Left ventricle myocardium inferior (tissue), 1 donor: ENCODE data around the gene PPP1R13B. TPM values are rescaled to one million over a fixed set of nuclear protein-coding genes. Genes with fewer than 3 reads are reported as not detected.
A peak's percentile ranks its signal among the peaks of the same experiment; 100 is the strongest.

ENCODE experiments used
- DNase-seq: peaks from one replicate; pipeline ENCODE4 v3.0.0-alpha.2; 2020
- H3K27ac ChIP-seq: fragments of 200-600 bp; replicated peaks from 2 replicates; pipeline ENCODE4 v1.8.0; 2021
- H3K27me3 ChIP-seq: fragments of 200-600 bp; 2 replicates; pipeline ENCODE4 v1.8.0; 2021; ENCODE audit warnings: low read depth
- H3K36me3 ChIP-seq: fragments of 200-600 bp; 2 replicates; pipeline ENCODE4 v1.8.0; 2021
- H3K4me1 ChIP-seq: fragments of 200-600 bp; 2 replicates; pipeline ENCODE4 v1.8.0; 2021
- H3K4me3 ChIP-seq: fragments of 200-600 bp; 2 replicates; pipeline ENCODE4 v1.8.0; 2021; ENCODE audit warnings: mild to moderate bottlenecking, moderate library complexity
- H3K9me3 ChIP-seq: fragments of 200-600 bp; replicated peaks from 2 replicates; pipeline ENCODE4 v1.8.0; 2021
- CTCF ChIP-seq: fragments of 200-600 bp; IDR thresholded peaks from 2 replicates; pipeline ENCODE4 v1.8.0; 2021; ENCODE audit warnings: antibody characterized with exemption, mild to moderate bottlenecking, borderline replicate concordance
- intact Hi-C: fragments of 100-400 bp; cut with micrococcal nuclease; formaldehyde crosslinking; loops from one replicate; pipeline ENCODE4 v1.11.0; 2022
- total RNA-seq: library from RNA; stranded (reverse); fragmentation: NEBNext Ultra II Directional; extraction: Animal tissue kit (Norgen Biotek cat#: 25700); gene quantifications from one replicate; pipeline ENCODE4 v1.2.1, GENCODE V29; 2021
- donor health status: DM: no; HTN: yes; CAD: no; lungs with severe emphysema.

The PPP1R13B gene
- total RNA-seq, 1 donor from 2014 or later, result 104 TPM

DNA sequence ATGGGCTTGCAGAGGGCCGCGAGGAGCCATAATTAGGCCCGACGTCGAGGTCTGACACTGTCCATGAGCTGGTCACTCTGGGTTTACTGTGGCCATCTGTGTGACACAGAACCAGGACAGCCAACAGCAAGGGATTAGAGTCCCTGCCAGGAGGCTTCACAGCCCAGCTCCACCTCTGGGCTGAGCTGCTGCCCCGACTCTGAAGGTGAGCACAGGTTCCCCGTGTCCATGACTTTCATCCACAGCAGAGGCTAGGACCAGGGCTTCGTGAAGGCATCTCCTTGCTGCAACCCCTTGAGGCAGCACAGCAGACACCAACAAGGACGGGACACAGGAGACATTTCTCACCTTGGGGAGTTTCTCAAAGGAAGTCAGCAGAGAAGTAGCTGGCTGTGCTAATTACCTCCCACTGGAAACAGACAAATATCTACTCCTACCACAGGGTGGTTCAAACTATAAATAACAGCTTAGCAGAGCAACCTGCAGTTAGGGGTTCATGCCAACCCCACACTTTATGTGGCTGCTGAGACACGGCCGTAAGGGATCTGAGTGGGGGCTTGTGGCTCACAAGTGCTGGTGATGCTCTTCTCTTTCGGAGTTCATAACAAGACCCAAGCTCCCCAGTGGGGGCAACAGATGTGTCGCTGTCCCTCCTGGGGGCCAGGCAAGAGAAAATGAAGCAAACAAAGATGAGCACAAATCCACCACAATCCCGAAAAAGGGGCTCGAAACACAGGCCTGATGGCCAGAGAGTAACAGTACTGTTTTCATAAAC, 102.6 kb downstream of the PPP1R13B start:
- Histone ChIP-seq H3K36me3 (peaks cover 99% of the 10 kb centered on the region), H3K27ac (no peak overlapping the region), H3K4me3 (no peak overlapping the region), H3K9me3 (no peaks in the 10 kb centered on the region), H3K27me3 (no peaks in the 10 kb centered on the region), H3K4me1 (peaks cover 11% of the 10 kb centered on the region)
- no peak for DNase-seq
- no peak for TF ChIP-seq CTCF
- intact Hi-C loops, result no loop called here

DNA sequence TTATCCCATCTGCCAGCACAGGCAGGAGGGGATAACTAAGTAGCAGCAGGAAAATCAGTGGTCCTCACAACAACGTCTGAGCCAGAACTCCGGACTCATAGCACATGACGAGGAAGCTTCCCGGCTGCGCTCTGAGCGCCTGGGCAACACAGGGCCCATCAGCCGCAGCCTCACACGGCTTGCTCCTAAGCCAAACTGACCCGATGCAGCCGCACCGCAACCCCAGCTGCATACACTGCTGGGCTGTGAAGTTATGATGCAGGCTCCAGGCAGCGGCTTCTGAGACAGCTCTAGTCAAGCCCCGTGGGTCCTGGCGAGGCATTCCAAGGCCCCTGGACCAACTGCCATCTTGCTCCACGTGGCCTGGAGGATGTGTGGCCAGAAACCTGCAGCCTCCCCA, 103.7 kb downstream of the PPP1R13B start:
- Histone ChIP-seq H3K27me3 (no peaks in the 10 kb centered on the region), H3K9me3 (no peaks in the 10 kb centered on the region), H3K36me3 (peaks cover 99% of the 10 kb centered on the region), H3K4me3 (no peak overlapping the region), H3K27ac (no peak overlapping the region), H3K4me1 (peaks cover 11% of the 10 kb centered on the region)
- no peak for TF ChIP-seq CTCF
- intact Hi-C loops, result no loop called here
- DNase-seq, result no peak

- intact Hi-C loops, result no loop called here
- H3K4me3 ChIP-seq, result no peak overlapping the region
- no peak for TF ChIP-seq CTCF
- H3K36me3 ChIP-seq, result peaks cover 99% of the 10 kb centered on the region
- H3K27me3 ChIP-seq, result no peaks in the 10 kb centered on the region
- peaks cover 11% of the 10 kb centered on the region for H3K4me1 ChIP-seq
- DNase-seq, result no peak
- no peaks in the 10 kb centered on the region for H3K9me3 ChIP-seq
- H3K27ac ChIP-seq, result no peak overlapping the region
Observed at GRCh38 chr14:103742499-103743255, 104.7 kb downstream of the PPP1R13B start.

DNA sequence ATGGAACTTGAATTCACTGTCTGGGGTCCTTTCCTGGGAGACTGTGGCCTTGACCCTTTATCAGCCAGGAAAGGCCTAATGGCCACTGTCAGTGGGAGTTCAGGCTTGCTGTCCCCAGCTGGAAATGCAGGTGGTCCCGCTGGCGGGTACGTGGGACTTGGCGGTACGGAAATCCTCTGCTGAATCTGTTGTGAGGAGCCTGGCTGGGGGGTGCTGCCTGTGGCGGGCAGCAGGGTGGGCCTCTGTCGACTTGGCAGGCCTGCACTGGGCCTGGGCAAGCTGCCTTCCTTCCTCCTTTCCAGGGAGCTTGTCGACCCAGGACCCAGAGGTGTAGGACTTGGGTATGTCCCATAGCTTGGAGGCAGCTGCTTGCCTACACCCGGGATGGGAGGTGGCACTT, 105.5 kb downstream of the PPP1R13B start:
- intact Hi-C loops, result no loop called here
- Histone ChIP-seq H3K9me3 (no peaks in the 10 kb centered on the region), H3K4me3 (no peak overlapping the region), H3K4me1 (peaks cover 18% of the 10 kb centered on the region), H3K27me3 (no peaks in the 10 kb centered on the region), H3K36me3 (peaks cover 99% of the 10 kb centered on the region), H3K27ac (peak overlapping the region; percentile 6)
- no peak for TF ChIP-seq CTCF
- no peak for DNase-seq

- H3K36me3 ChIP-seq, result peaks cover 99% of the 10 kb centered on the region
- intact Hi-C loops, result no loop called here
- H3K4me3 ChIP-seq, result no peak overlapping the region
- no peaks in the 10 kb centered on the region for H3K27me3 ChIP-seq
- no peaks in the 10 kb centered on the region for H3K9me3 ChIP-seq
- H3K4me1 ChIP-seq, result peaks cover 26% of the 10 kb centered on the region
- no peak for TF ChIP-seq CTCF
- H3K27ac ChIP-seq, result peak overlapping the region; percentile 6
- DNase-seq, result no peak
Observed at GRCh38 chr14:103740991-103741689, 106.2 kb downstream of the PPP1R13B start.
